Stimulated activated CD4-positive, alpha-beta T cell treated with anti-CD3 and anti-CD28 coated beads, Interleukin-4, amount 100 ng/mL, for 24 hours (primary cell): Measurements from ENCODE around the gene PTPRF.

Experiments
- DNase-seq: peaks from one replicate; pipeline ENCODE4 v3.0.0-alpha.2; 2020

PTPRF gene

DNA sequence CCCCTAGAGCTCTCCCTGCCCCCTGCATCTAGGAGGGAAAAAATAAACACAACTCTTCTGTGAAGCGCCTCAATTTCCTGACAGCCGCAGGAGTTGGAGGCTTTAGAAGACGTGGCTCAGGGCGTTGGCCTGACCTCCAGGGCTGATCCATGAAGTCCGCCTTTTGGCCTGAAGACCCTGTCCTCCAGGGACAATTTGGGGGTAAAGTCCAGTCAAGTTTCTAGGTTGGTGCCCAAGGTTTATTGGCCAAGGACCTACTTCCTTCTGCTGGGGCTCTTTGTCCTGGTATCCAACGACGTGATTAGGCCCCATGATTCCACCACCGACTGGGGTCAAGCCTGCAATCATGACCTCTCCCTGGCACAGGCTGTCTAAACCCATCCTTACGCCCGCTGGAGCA, 54.9 kb downstream of the PTPRF start:
- no peak for DNase-seq

DNA sequence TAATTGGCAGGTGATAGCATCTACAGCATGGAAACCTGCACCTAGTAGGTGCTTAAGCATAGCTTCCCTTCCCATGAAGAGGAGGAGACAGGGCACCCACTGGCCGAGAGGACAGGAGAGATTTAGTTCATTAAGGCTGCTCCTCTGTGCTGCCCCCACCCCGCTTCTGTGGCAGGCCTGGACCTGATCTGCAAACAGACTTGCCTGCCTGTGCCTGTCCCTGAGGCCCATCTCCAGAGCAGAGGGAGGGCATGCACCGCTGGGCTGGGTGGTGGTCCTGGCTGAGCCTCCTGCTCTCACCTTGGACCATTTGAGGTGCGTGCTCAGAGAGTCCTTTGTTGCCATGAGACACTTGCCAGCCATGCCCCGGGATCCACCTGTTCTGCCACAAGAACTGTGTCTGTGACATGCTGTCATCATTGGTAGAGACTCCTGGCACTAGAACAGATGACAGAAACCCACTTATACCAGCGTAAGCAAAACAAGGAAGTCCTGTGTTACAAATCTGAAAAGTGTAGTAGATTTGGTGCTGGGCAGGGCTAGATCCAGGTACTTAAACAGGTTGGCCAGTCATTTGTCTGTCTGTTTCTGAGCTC, 55.6 kb downstream of the PTPRF start:
- DNase-seq: no peak

DNA sequence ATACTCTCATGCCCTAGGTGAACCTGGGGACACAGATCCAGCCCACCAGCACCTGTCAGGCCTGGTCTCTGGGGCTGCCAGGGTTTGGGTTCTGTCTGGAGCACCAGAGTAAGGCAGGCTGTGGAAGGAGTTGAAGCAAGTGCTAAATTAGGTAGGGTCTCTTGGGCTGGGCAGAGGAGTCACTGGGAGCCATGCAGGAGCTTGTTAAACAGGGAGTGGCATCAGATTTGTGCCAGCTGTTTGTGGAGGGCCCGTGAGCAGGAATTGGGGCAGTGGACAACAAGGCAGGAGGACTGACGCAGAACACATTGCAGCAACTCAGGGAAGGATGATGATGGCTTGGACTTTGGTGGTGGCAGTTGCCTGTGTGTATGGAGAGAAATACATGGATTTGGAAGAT, 56.3 kb downstream of the PTPRF start:
- no peak for DNase-seq

DNA sequence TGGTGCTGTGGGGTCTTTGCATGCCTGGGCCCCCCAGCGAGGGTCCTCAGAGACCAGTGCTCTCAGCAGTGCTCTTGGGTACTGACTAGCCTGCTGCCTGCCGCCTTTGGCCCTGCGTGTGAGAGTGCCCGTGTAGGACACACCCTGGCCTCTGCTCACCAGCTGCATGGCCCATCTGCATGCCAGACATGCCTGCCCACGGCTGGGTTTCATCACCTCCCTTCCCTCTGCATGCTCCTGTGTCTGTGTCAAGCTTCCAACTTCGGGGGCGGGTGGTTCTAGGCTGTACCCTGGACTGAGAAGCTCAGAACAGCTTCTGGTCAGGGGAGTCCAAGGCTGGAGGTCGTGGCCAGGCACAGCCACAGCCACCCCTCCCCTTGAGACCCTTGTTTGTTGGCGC, 56.9 kb downstream of the PTPRF start:
- no peak for DNase-seq

DNA sequence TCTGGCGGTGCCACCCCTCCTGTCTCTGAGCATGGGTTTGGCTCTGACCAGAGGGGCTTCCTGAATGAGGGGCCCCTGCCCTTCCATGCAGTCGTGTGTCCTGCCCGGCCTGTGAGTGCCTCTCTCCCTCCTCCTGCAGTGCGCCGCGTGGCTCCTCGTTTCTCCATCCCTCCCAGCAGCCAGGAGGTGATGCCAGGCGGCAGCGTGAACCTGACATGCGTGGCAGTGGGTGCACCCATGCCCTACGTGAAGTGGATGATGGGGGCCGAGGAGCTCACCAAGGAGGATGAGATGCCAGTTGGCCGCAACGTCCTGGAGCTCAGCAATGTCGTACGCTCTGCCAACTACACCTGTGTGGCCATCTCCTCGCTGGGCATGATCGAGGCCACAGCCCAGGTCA, 57.9 kb downstream of the PTPRF start:
- no peak for DNase-seq

DNA sequence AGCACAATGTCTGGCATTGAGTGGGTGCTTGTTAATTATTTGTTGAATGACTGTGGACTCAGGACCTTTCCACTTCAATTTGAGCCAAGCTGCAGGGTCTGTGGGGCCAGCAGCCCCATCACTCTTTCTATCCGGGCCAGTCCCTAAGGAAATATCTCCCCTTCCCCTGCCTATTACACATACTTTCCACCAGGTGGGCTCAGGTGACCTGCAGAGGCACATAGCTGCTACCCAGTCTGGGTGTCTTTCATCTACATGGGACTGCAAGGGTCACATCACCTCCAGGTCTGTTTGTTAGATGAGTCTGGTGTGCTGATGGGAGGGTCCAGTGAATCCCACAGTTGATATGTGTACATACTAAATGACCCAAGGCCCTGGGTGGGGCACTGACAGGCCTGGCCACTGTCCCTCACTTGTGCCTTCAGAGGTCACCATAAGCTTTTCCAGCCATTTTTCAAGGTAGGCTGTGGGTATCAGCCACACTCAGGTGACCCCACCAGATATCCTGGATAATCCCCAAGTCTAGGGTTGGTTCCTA, 59.8 kb downstream of the PTPRF start:
- DNase-seq: no peak

DNA sequence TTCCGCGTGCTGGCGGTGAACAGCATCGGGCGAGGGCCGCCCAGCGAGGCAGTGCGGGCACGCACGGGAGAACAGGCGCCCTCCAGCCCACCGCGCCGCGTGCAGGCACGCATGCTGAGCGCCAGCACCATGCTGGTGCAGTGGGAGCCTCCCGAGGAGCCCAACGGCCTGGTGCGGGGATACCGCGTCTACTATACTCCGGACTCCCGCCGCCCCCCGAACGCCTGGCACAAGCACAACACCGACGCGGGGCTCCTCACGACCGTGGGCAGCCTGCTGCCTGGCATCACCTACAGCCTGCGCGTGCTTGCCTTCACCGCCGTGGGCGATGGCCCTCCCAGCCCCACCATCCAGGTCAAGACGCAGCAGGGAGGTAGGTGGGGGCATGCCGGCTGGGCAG, 60.5 kb downstream of the PTPRF start:
- DNase-seq: no peak

DNA sequence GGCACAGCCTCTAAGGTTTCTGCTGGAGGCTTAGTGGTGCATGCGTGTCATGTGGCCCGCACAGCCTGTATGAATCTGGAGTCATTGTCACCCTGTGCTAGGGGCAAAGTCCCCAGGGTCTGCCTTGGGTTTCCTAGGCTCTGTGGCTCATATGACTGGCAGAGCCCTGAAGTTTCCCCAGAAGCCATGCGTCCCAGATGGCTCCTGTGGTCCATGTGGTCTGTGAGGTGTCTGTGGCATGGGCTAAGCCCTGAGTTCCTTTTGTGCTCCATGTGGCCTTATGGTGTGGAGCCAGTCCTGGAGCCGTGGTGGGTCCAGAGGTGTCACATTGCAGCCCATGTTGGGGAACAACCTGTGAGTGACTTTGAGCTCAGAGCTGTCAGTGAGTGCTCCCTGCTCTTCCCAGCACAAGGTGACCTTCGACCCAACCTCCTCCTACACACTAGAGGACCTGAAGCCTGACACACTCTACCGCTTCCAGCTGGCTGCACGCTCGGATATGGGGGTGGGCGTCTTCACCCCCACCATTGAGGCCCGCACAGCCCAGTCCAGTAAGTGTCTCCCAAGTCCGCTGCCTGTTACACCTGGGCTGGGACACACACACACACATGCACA, 61.5 kb downstream of the PTPRF start:
- DNase-seq: no peak

DNA sequence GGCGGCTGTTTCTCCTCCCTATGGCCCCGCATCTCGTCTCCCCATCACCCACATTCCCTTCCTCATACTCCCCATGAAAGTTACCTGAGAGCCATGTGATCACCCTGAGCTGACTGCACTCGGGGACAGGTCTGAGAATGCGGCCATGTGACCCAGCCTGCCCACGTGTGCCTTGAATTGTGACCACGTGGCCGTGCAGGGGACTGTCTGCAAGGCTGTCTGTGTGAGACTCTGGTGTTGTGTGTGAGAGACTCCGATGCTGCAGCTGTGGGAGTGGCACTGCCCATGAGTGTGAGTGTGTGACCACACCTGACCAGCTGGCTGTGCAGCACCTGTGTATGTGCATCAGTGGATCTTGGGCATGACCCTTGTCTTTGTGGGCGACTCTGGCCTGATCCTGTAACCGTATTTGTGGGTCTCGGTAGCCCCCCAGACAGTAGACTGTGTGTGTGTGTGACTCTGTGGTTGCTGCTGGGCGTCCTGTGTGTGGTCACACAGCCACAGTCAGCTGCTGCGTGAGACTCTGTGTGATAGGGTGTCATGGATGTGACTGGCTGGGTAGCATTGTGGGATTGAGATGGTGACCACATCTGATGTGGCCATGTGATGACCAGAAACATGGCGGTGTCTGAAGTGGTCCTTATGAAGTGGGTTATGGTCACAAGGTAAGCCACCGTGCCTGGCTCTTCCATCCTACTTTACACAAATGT, 62.4 kb downstream of the PTPRF start:
- DNase-seq: no peak

DNA sequence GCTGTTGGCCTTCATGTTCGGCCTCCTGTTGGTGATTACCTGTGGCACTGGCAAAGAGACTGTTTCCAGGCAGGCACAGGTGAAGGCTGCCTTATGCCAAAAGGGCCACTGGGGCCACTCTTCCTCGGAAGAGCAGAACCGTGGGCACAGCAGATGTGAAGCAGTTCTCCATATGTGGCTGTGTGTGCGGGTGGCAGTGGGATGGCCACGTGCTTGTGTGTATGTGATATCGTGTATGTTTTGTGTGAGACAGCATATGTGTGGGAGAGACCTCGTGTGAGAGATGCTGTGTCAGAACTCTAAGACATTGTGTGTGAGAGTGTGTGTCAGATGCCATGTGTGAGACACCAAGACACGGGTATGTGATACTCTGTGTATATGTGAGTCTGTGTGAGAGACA, 65.9 kb downstream of the PTPRF start:
- no peak for DNase-seq

DNA sequence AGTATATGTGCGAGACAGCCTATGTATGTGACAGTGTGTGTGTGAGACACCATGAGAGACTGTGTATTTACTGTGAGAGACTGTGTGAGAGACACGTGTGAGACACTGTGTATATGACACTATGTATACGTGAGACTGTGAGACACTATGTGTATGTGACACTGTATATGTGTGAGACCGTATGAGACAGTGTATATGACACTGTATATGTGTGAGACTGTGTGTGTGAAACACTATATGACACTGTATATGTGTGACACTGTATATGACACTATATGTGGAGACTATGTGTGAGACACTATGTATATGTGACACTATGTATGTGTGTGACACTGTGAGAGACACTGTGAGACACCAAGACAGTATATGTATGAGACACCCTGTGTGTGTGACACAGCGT, 66.3 kb downstream of the PTPRF start:
- no peak for DNase-seq

DNA sequence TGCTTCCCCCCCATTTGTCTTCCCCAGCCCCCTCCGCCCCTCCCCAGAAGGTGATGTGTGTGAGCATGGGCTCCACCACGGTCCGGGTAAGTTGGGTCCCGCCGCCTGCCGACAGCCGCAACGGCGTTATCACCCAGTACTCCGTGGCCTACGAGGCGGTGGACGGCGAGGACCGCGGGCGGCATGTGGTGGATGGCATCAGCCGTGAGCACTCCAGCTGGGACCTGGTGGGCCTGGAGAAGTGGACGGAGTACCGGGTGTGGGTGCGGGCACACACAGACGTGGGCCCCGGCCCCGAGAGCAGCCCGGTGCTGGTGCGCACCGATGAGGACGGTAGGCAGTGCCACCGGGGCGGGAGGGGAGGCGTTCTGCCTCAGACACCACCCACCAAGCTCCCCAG, 67.0 kb downstream of the PTPRF start:
- DNase-seq: no peak

DNA sequence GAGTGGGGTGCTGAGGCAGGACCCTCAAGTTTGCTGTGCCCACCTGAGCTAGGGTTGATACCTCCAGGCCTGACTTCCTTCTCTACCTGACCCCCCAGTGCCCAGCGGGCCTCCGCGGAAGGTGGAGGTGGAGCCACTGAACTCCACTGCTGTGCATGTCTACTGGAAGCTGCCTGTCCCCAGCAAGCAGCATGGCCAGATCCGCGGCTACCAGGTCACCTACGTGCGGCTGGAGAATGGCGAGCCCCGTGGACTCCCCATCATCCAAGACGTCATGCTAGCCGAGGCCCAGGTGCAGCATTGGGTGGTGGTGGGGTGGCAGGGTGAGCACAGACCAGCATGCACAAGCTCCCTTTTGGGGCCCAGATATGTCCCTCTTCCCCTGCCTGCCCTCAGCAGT, 67.9 kb downstream of the PTPRF start:
- no peak for DNase-seq

DNA sequence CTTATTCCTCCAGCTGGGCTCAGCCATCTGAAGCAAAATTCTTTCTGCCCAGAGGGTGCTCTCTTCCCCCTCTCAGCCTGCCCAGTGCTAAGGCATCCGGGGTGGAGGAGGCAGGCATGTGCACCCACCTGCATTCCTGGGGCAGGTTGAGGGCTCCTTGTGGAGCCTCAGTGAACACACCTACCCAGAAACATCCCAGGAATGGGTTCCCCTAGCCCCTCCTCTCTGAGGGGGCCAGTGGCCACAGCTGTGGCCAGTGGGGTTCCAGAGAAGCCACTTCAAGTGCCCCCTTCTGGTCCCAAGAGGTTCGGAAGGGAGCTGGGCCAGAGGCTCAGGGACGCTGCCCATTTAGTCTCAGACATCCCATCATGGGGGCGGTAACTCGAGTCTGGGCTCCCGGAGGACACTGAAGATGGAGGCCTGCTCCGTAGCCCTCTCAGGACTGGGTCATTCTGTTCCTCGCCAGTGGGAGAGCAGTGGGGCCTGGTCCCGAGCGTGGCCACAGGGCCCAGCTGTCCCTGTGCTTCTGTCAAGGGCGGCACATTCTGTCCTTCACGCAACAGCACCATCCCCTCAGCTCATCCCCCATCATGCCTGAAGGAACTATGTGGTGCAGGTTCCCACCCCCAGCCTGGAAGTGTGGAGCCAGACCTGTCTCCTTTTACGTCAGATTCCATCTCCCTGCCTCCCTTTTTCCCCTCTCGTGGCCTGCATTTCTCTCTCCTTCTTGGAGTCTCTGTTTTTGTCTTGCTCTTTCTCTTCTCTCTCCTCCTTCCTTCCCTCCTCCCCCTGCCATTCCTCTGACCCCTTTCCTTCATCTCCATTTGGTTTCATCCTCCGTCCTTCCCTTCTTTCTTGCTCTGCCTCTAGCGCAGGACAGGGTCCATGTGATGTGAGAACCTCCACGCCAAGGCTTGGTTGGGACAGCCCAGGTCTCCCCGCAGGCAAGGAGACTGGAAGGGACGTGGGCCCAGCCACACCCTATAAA, 69.6 kb downstream of the PTPRF start:
- no peak for DNase-seq

DNA sequence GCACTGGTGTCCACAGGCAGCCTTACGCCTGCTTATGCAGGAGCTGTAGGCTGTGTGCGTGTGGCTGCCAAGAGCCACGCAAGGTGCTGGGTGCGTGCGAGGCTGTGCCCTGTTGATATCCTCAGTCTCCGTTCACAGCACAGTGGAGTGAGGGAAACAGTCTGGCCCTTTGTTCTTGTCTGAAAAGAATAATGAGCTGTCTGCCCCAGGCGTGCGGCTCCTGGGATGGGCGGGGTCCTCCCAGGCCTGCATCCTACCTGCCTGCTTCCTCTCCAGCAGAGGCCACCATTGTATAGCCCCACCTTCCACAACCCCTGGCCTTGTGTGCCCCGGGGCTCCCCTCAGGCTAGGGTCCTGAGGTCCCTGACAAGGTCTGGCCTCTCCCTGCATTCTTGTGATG, 72.3 kb downstream of the PTPRF start:
- no peak for DNase-seq

DNA sequence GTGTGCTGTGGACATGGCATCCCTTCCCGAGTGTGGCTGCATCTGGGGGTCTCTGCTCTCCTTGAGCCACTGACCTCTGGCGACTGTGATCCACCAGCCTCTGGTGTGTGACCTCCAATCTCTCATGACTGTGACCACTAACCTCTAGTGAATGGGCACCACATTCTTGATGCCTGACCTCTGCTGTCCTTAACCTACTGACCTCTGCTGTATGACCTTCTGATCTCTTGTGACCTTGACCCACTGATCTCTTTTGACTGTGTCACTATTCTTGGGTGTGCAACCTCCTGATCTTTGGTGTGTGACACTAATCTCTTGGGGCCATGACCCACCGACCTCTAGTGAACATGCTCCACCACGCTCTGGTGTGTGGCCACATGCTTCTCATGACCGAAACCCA, 73.5 kb downstream of the PTPRF start:
- no peak for DNase-seq

DNA sequence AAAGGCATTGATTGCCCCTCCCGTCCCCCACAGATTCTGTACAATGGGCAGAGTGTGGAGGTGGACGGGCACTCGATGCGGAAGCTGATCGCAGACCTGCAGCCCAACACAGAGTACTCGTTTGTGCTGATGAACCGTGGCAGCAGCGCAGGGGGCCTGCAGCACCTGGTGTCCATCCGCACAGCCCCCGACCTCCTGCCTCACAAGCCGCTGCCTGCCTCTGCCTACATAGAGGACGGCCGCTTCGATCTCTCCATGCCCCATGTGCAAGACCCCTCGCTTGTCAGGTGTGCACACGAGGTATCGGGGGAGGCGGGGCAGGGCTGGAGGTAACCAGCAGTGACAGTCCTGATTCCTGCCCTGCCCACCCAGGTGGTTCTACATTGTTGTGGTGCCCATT, 74.5 kb downstream of the PTPRF start:
- DNase-seq: no peak

DNA sequence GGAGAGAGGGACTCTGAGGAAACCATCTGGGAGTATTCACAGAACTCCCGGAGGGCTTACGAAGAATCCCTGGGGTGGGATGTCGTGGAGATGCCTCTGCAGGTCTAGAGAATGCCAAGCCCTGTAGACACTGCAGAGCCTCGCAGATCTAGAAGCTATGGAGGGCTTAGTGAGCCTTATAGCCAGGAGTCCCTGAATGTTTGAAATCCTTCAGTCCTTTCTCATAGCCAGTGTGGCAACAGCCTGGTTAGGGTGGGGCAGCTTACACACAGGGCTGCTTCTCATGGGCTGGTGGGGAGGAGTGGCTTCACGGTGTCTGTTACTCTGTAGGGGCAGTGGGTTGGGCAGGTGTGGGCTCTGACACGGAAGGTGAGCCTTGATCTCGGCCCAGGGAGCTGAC, 75.1 kb downstream of the PTPRF start:
- no peak for DNase-seq

DNA sequence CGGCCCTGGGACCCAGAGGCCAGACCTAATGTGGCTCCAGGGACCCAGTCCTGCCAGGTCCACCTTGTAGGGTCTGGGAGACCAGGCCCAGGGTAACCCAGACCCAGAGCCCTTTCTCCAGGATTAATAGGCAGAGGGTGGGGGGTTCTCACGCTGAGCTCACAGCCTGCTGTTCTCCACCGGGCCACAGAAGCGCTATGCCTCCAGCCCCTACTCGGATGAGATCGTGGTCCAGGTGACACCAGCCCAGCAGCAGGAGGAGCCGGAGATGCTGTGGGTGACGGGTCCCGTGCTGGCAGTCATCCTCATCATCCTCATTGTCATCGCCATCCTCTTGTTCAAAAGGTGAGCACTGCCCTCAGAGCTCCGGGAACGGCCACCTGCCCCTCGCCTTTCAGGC, 75.9 kb downstream of the PTPRF start:
- DNase-seq: no peak

DNA sequence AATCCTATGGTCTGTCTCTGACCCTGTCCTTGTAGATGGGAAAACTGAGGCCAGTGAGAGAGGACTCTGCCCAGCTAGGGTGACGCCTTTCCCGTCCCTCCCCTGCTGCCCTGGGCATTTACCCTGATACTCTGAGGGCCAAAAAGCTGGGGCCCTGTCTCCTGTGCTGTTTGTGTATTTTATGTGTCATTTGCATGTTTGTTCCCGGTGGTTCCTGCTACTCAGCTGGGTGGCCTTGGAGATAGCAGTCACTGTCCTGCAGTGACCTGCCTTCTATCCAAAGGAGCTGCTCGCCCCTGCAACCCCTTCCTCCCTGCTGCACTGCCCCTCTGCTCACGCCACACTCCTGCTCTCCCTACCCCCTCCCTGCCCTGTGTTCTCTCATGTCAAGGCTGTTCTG, 78.1 kb downstream of the PTPRF start:
- no peak for DNase-seq

DNA sequence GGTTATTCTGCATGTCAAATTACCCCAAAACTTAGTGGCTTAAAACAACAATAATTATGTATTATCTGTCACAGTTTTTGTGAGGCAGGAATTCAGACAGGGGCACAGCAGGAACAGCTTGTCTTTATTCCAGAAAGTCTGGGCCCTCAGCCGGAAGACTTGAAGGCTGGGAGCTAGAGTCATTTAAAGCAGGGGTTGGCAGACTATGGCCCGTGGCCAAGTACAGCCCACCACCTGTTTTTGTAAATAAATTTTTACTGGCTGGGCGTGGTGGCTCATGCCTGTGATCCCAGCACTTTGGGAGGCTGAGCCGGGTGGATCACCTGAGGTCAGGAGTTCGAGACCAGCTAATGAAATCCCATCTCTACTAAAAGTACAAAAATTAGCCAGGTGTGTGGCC, 79.7 kb downstream of the PTPRF start:
- no peak for DNase-seq

DNA sequence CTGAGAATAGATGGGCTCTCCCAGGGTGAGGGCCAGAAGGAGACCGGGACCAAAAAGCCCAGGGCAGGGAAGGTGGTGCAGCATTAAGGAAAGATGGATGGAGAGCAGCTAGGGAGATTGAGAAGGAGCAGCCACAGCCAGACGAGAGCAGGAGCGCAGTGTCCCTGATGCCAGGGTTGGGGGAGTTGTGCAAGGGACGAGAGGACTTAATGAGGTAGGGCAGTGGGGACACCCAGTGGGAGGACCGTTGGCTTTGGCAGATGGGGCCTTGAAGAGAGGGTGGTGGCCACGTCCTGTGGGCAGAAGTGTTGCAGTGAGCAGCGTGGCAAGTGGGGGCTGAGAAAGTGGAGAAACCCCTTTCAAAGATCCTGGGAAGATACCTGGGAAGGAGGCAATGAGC, 81.3 kb downstream of the PTPRF start:
- no peak for DNase-seq

DNA sequence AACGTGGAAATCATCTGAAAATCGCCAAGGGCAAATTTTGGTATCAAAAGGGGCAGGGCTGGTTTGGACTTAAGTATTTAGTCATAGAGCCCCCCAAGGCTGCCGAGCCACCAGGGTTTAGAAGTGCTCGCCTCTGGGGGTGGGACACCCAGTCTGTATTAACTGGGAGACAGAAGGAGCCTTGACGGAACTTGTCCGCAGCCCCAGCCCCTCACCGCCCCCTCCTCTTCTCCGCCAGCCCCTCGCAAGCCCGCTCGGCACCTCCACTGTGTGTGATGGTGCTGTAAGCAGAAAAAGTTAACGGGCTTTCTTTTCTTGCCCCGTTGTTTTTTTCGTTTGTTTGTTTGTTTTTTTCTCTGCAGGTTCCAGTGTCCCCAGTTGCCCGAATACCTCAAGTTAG, 81.7 kb downstream of the PTPRF start:
- DNase-seq: no peak
